ENCODE data around the gene SDC3. TPM values are rescaled to one million over a fixed set of nuclear protein-coding genes. Genes with fewer than 3 reads are reported as not detected.

SDC3 gene
- total RNA-seq, 1 donor from 2014 or later, result 23.0 TPM

DNA sequence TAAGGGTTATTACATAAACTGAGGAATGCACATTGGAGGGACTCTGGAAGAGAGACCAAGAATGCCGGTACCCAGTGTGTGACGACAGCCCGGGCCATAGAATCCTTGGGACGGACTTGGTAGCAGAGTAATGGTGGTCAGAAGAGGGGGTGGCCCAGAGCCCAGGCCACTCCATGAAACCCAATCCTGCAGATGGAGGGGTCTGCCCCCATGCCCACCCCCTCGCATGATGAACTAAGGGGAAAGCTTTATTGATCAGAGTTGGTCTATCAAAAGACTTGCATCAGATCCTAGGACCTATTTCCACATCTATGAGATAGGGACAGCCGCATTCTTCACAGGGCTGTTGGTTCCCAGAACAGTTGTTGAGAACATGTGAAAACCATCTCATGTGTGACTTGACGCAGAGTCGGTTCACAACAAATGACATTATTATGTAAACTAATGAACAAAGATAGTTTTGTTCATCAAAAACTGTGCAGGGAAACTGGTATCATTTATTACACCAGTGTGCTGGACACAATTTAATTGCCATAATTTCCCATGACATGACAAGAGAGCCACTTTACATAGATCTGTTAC is 21.5 kb upstream of the SDC3 start:
- Histone ChIP-seq H3F3A (ENCODE audit: low read depth) (peaks cover 56% of the 10 kb centered on the region), H4K20me1 (ENCODE audit: low read depth) (peaks cover 59% of the 10 kb centered on the region), H3K27me3 (no peaks in the 10 kb centered on the region), H3K9me3 (ENCODE audit: low read depth) (no peaks in the 10 kb centered on the region), H3K4me3 (no peak overlapping the region), H3K27ac (peak overlapping the region; percentile 63), H3K4me2 (no peak overlapping the region), H3K36me3 (peaks cover 4% of the 10 kb centered on the region), H3K9ac (no peak overlapping the region), H3K79me2 (ENCODE audit: low read depth) (no peaks in the 10 kb centered on the region), H3K4me1 (no peaks in the 10 kb centered on the region), H2AFZ (replicated peaks) (no peak overlapping the region)
- Mint-ChIP-seq H3K4me3 (no peak overlapping the region), H3K27me3 (ENCODE audit: insufficient read depth, low read depth) (peaks cover 8% of the 10 kb centered on the region), H3K36me3 (peaks cover 16% of the 10 kb centered on the region), H3K4me1 (peaks cover 27% of the 10 kb centered on the region), H3K9me3 (no peaks in the 10 kb centered on the region), H3K27ac (peak overlapping the region; percentile 83)
- DNase-seq (ENCODE audit: low spot score), result no peak
- TF ChIP-seq EZH2 (IDR thresholded peaks at IDR 0.05) (no peak), EZH2phosphoT487 (IDR thresholded peaks at IDR 0.05) (no peak)
- TF ChIP-seq, protein P1, sequence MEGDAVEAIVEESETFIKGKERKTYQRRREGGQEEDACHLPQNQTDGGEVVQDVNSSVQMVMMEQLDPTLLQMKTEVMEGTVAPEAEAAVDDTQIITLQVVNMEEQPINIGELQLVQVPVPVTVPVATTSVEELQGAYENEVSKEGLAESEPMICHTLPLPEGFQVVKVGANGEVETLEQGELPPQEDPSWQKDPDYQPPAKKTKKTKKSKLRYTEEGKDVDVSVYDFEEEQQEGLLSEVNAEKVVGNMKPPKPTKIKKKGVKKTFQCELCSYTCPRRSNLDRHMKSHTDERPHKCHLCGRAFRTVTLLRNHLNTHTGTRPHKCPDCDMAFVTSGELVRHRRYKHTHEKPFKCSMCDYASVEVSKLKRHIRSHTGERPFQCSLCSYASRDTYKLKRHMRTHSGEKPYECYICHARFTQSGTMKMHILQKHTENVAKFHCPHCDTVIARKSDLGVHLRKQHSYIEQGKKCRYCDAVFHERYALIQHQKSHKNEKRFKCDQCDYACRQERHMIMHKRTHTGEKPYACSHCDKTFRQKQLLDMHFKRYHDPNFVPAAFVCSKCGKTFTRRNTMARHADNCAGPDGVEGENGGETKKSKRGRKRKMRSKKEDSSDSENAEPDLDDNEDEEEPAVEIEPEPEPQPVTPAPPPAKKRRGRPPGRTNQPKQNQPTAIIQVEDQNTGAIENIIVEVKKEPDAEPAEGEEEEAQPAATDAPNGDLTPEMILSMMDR (IDR thresholded peaks at IDR 0.05), result no peak

DNA sequence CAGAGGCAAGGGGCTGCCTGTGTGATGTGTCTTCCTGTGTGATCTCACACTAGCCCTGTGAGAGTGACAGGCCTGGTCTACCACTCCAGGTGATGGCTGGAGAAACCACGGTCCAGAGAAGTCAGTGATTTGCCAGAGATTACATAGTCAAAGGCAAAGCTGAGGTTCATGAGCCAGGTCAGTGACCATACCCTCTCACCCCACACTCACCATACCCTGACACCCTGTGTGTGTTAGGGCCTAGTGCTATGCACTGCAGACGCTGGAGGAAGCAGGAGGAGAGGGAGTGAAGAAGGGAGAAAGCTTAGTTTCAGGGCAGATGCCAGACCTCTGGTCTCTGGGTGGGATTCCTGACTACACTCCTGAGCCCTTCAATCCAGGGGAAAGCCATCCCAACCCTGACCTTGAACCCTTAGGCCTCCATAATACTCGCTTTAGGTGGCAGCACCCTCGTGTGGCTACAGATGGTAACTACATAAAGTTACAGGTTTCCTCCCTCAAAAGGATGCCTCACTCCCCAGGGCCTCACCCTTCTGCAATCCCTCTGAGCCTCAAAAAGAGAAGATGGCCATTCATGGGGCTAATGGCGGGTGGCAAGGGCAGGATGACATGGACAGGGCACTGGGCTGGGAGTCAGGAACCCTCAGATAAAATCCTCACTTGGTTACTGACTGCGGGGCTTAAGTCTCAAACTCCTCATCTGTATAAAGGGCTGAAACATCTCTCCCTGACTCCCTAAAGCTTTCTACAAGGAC is 20.8 kb upstream of the SDC3 start:
- no peak overlapping the region for H3K27ac Mint-ChIP-seq
- H3K79me2 ChIP-seq (ENCODE audit: low read depth), result no peaks in the 10 kb centered on the region
- no peaks in the 10 kb centered on the region for H3K9me3 ChIP-seq (ENCODE audit: low read depth)
- H3F3A ChIP-seq (ENCODE audit: low read depth), result peaks cover 49% of the 10 kb centered on the region
- peaks cover 9% of the 10 kb centered on the region for H3K36me3 Mint-ChIP-seq
- DNase-seq (ENCODE audit: low spot score), result peak; percentile 61
- peaks cover 8% of the 10 kb centered on the region for H3K27me3 Mint-ChIP-seq (ENCODE audit: insufficient read depth, low read depth)
- peaks cover 22% of the 10 kb centered on the region for H3K4me1 Mint-ChIP-seq
- no peak overlapping the region for H3K27ac ChIP-seq
- H3K27me3 ChIP-seq, result no peaks in the 10 kb centered on the region
- H3K4me2 ChIP-seq, result no peak overlapping the region
- H2AFZ ChIP-seq (replicated peaks), result no peak overlapping the region
- no peaks in the 10 kb centered on the region for H3K9me3 Mint-ChIP-seq
- peaks cover 4% of the 10 kb centered on the region for H3K36me3 ChIP-seq
- TF ChIP-seq, protein P1 (IDR thresholded peaks at IDR 0.05), result peak; percentile 79
- no peak for TF ChIP-seq EZH2 (IDR thresholded peaks at IDR 0.05)
- H3K4me3 Mint-ChIP-seq, result no peak overlapping the region
- no peaks in the 10 kb centered on the region for H3K4me1 ChIP-seq
- H3K4me3 ChIP-seq, result no peak overlapping the region
- H4K20me1 ChIP-seq (ENCODE audit: low read depth), result peaks cover 52% of the 10 kb centered on the region
- H3K9ac ChIP-seq, result no peak overlapping the region

DNA sequence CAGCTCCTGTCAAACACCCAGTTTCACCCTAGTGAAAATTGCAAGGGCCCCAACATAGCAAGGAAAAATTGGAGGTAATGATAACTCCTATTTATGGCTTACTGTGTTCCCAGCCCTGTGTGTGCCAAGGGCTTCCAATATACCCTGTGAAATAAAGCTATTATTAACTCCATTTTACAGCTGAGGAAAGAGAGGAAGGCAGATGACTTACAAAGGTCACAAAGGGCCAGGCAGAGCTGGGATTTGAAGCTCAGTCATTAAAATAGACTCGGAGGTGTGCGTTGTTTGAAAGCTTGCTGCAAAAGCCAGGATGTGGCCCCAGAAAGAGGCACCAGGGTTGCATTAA is 20.2 kb upstream of the SDC3 start:
- Histone ChIP-seq H3K9me3 (ENCODE audit: low read depth) (no peaks in the 10 kb centered on the region), H3K27me3 (no peaks in the 10 kb centered on the region), H3K4me1 (no peaks in the 10 kb centered on the region), H3F3A (ENCODE audit: low read depth) (peaks cover 44% of the 10 kb centered on the region), H3K4me3 (no peak overlapping the region), H3K79me2 (ENCODE audit: low read depth) (no peaks in the 10 kb centered on the region), H3K4me2 (no peak overlapping the region), H3K27ac (no peak overlapping the region), H2AFZ (replicated peaks) (no peak overlapping the region), H3K36me3 (peaks cover 4% of the 10 kb centered on the region), H4K20me1 (ENCODE audit: low read depth) (peaks cover 46% of the 10 kb centered on the region), H3K9ac (no peak overlapping the region)
- Mint-ChIP-seq H3K4me1 (peaks cover 17% of the 10 kb centered on the region), H3K9me3 (no peaks in the 10 kb centered on the region), H3K4me3 (no peak overlapping the region), H3K27ac (no peak overlapping the region), H3K27me3 (ENCODE audit: insufficient read depth, low read depth) (peaks cover 10% of the 10 kb centered on the region), H3K36me3 (peaks cover 5% of the 10 kb centered on the region)
- no peak for DNase-seq (ENCODE audit: low spot score)
- TF ChIP-seq EZH2phosphoT487 (IDR thresholded peaks at IDR 0.05) (no peak), EZH2 (IDR thresholded peaks at IDR 0.05) (no peak)
- TF ChIP-seq, protein P1 (IDR thresholded peaks at IDR 0.05), result no peak

Data from neural progenitor cell (in vitro differentiated cells).